PFSK-1 (cell line): ENCODE data around the gene ABCC3.

Experiments used
- FOXP2 ChIP-seq: optimal IDR thresholded peaks from 2 replicates; pipeline ENCODE3; 2011; ENCODE audit warnings: borderline replicate concordance, control low read depth, inconsistent platforms; ENCODE audit not compliant: insufficient read depth; ENCODE audit errors: extremely low read length, extremely low read depth
- POLR2AphosphoS5 ChIP-seq: IDR thresholded peaks from 2 replicates; pipeline ENCODE4 v1.6.1; 2012; ENCODE audit warnings: low read depth, mild to moderate bottlenecking, control low read depth, low read length, moderate library complexity
- TAF1 ChIP-seq: IDR thresholded peaks from 2 replicates; pipeline ENCODE4 v1.6.1; 2012; ENCODE audit warnings: low read length, control low read depth, borderline replicate concordance; ENCODE audit not compliant: insufficient read depth

DNA sequence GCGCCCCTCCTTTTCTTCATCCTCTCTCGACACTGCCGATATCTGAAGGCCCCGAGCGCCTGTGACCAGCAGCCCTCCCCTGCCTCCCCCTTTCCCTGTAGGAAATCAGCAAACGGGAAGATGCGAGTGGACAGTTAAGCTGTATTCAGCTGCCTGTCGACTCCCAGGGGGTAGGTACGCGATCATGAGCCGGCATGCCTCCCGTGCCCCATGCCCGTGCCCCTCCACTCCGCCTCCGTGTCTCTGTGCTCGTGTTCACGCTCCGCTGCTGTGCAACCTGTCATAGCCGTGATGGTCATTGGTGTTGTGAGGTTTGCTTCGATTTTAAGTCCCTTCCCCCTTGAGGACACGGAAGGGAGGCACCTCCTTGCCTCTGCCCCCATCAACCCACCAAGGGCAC is 39.8 kb upstream of the ABCC3 start:
- TF ChIP-seq POLR2AphosphoS5 (no peak), TAF1 (no peak), FOXP2 (no peak)
